PC-9 (cell line): ENCODE results near the gene CUL4B.

Source experiments
- CTCF ChIP-seq: fragments of 200-600 bp; sonication (generic); conservative IDR thresholded peaks from 2 replicates; pipeline ENCODE4 v1.6.1; 2017; ENCODE audit warnings: mixed run types, antibody characterized with exemption, mild to moderate bottlenecking, moderate library complexity
- EZH2 ChIP-seq: fragments of 200-600 bp; sonication (generic); IDR thresholded peaks from 2 replicates; pipeline ENCODE4 v1.8.0; 2017; ENCODE audit warnings: antibody characterized with exemption, low read depth

GRCh38 chrX:120486786-120487185 lies 74.0 kb downstream of the CUL4B start:
- TF ChIP-seq CTCF (no peak), EZH2 (no peak)
